WTC11 (cell line): ENCODE measurements around the gene PSMD12. TPM values are rescaled to one million over a fixed set of nuclear protein-coding genes. Genes with fewer than 3 reads are reported as not detected.

Experiments used
- ATAC-seq: fragments of 200-7000 bp; cut with Tn5 transposase; 2 replicates; pipeline ENCODE4 v1.10.0; 2021; ENCODE audit warnings: mild to moderate bottlenecking, moderate library complexity
- CTCF ChIA-PET: fragments of 300-600 bp; sonication (Branson Sonifier 250); formaldehyde crosslinking; loops from one replicate; lab custom pipeline; 2021; ENCODE audit warnings: antibody characterized with exemption; lab: Charles Lee
- POLR2A ChIA-PET: fragments of 350-600 bp; sonication (Branson Sonifier 250); formaldehyde crosslinking; loops from one replicate; lab custom pipeline; 2021; ENCODE audit warnings: antibody characterized with exemption; lab: Charles Lee
- DNase-seq: peaks from one replicate; pipeline ENCODE4 v3.0.0; 2021; ENCODE audit warnings: low spot score
- H3K27ac Mint-ChIP-seq: 2 replicates; pipeline ENCODE4 v1.8.0; 2021; ENCODE audit warnings: mixed read lengths
- H3K27me3 Mint-ChIP-seq: 2 replicates; pipeline ENCODE4 v1.8.0; 2021; ENCODE audit warnings: low read depth, mild to moderate bottlenecking, moderate library complexity, mixed read lengths
- H3K36me3 Mint-ChIP-seq: 2 replicates; pipeline ENCODE4 v1.8.0; 2021; ENCODE audit warnings: mixed read lengths
- H3K4me1 Mint-ChIP-seq: 2 replicates; pipeline ENCODE4 v1.8.0; 2022; ENCODE audit warnings: mixed read lengths
- H3K4me3 Mint-ChIP-seq: 2 replicates; pipeline ENCODE4 v1.8.0; 2021; ENCODE audit warnings: mild to moderate bottlenecking, moderate library complexity, mixed read lengths
- H3K9me3 Mint-ChIP-seq: 2 replicates; pipeline ENCODE4 v1.8.0; 2021; ENCODE audit warnings: mixed read lengths
- ATF1 ChIP-seq: sonication (generic); formaldehyde crosslinking; IDR thresholded peaks from 2 replicates; pipeline ENCODE4 v1.8.1; 2023; ENCODE audit warnings: mild to moderate bottlenecking, moderate library complexity, missing genetic modification reagents
- ATF3 ChIP-seq: sonication (generic); formaldehyde crosslinking; conservative IDR thresholded peaks from 2 replicates; pipeline ENCODE4 v1.8.1; 2022; ENCODE audit warnings: mild to moderate bottlenecking, missing genetic modification reagents
- E2F5 ChIP-seq: sonication (generic); formaldehyde crosslinking; IDR thresholded peaks from 2 replicates; pipeline ENCODE4 v1.8.1; 2022; ENCODE audit warnings: mild to moderate bottlenecking, moderate library complexity, missing genetic modification reagents
- FOXK1 ChIP-seq: sonication (generic); formaldehyde crosslinking; IDR thresholded peaks from 2 replicates; pipeline ENCODE4 v1.8.0; 2022; ENCODE audit warnings: mild to moderate bottlenecking, moderate library complexity, missing genetic modification reagents
- HMGA2 ChIP-seq: fragments of 250-450 bp; sonication (Bioruptor Pico); IDR thresholded peaks from 2 replicates; pipeline ENCODE4 v1.4.0; 2021; ENCODE audit warnings: mild to moderate bottlenecking, moderate library complexity
- JAZF1 ChIP-seq: fragments of 250-450 bp; sonication (Bioruptor Pico); IDR thresholded peaks from 2 replicates; pipeline ENCODE4 v1.9.0; 2021; ENCODE audit warnings: moderate library complexity, mild to moderate bottlenecking, inconsistent platforms
- KAT7 ChIP-seq: sonication (generic); formaldehyde crosslinking; IDR thresholded peaks from 2 replicates; pipeline ENCODE4 v1.8.1; 2023; ENCODE audit warnings: missing genetic modification reagents, mild to moderate bottlenecking, borderline replicate concordance
- MLX ChIP-seq: sonication (generic); formaldehyde crosslinking; IDR thresholded peaks from 2 replicates; pipeline ENCODE4 v1.8.1; 2023; ENCODE audit warnings: mild to moderate bottlenecking, missing genetic modification reagents, moderate library complexity
- MYBL2 ChIP-seq: sonication (generic); formaldehyde crosslinking; IDR thresholded peaks from 2 replicates; pipeline ENCODE4 v1.8.1; 2023; ENCODE audit warnings: mild to moderate bottlenecking, moderate library complexity, missing genetic modification reagents
- NFE2L1 ChIP-seq: sonication (generic); formaldehyde crosslinking; IDR thresholded peaks from 2 replicates; pipeline ENCODE4 v1.8.1; 2023; ENCODE audit warnings: missing genetic modification reagents
- PRDM15 ChIP-seq: sonication (generic); formaldehyde crosslinking; IDR thresholded peaks from 2 replicates; pipeline ENCODE4 v1.8.0; 2022; ENCODE audit warnings: missing genetic modification reagents
- PRRX2 ChIP-seq: fragments of 250-450 bp; sonication (Bioruptor Pico); IDR thresholded peaks from 2 replicates; pipeline ENCODE4 v1.8.0; 2021; ENCODE audit warnings: mild to moderate bottlenecking
- RELA ChIP-seq: sonication (generic); formaldehyde crosslinking; IDR thresholded peaks from 2 replicates; pipeline ENCODE4 v1.8.1; 2022; ENCODE audit warnings: missing genetic modification reagents, mild to moderate bottlenecking, borderline replicate concordance
- RORB ChIP-seq: fragments of 250-450 bp; sonication (Bioruptor Pico); IDR thresholded peaks from 2 replicates; pipeline ENCODE4 v1.9.0; 2021; ENCODE audit warnings: mild to moderate bottlenecking
- STAT6 ChIP-seq: sonication (generic); formaldehyde crosslinking; conservative IDR thresholded peaks from 2 replicates; pipeline ENCODE4 v1.8.1; 2023; ENCODE audit warnings: mild to moderate bottlenecking, low read depth, missing genetic modification reagents, moderate library complexity
- TCF7 ChIP-seq: sonication (generic); formaldehyde crosslinking; IDR thresholded peaks from 2 replicates; pipeline ENCODE4 v1.8.0; 2022; ENCODE audit warnings: mild to moderate bottlenecking, low read depth, missing genetic modification reagents, moderate library complexity
- TP53 ChIP-seq: sonication (generic); formaldehyde crosslinking; IDR thresholded peaks from 2 replicates; pipeline ENCODE4 v1.8.1; 2023; ENCODE audit warnings: mild to moderate bottlenecking, missing genetic modification reagents
- USF1 ChIP-seq: sonication (generic); formaldehyde crosslinking; IDR thresholded peaks from 2 replicates; pipeline ENCODE4 v1.8.0; 2022; ENCODE audit warnings: mild to moderate bottlenecking, missing genetic modification reagents
- ZMAT4 ChIP-seq: fragments of 250-450 bp; sonication (Bioruptor Pico); IDR thresholded peaks from 2 replicates; pipeline ENCODE4 v1.9.0; 2021; ENCODE audit warnings: mild to moderate bottlenecking
- ZNF138 ChIP-seq: sonication (generic); formaldehyde crosslinking; conservative IDR thresholded peaks from 2 replicates; pipeline ENCODE4 v1.8.1; 2022; ENCODE audit warnings: mild to moderate bottlenecking, moderate library complexity, missing genetic modification reagents
- ZNF219 ChIP-seq: sonication (generic); formaldehyde crosslinking; IDR thresholded peaks from 2 replicates; pipeline ENCODE4 v1.8.0; 2023; ENCODE audit warnings: missing genetic modification reagents, mild to moderate bottlenecking, borderline replicate concordance
- ZNF423 ChIP-seq: fragments of 250-450 bp; sonication (Bioruptor Pico); IDR thresholded peaks from 2 replicates; pipeline ENCODE4 v2.1.2; 2022; ENCODE audit warnings: mild to moderate bottlenecking, moderate library complexity
- total RNA-seq: library from RNA; stranded (reverse); gene quantifications from 3 replicates; pipeline ENCODE4 v1.2.3, GENCODE V29; 2021

PSMD12 gene
- total RNA-seq, 1 experiment from 2014 or later = 66.9 TPM

- POLR2A ChIA-PET = interaction anchor here (0.9 kb wide), 1 partner anchor 599 kb away, joined by 3 read pairs; no protein-coding TSS in a partner anchor
- CTCF ChIA-PET = interaction anchor here (0.9 to 3.1 kb wide), 11 partner anchors 10 to 584 kb away, joined by 3 to 38 read pairs (median 6); partner anchors contain the start of gene NOL11
- Mint-ChIP-seq H3K4me1 (peaks cover 35% of the 10 kb centered on the region), H3K9me3 (peaks cover 9% of the 10 kb centered on the region), H3K27me3 (no peaks in the 10 kb centered on the region; the same call in 1 of the 2 replicates), H3K27ac (no peak overlapping the region; the same call in 1 of the 2 replicates), H3K4me3 (peak overlapping the region; percentile 81), H3K36me3 (peaks cover 11% of the 10 kb centered on the region)
- TF ChIP-seq RORB (CRISPR knock-in tag) = no peak
- no peak for TF ChIP-seq MYBL2
- TF ChIP-seq TP53 (CRISPR knock-in tag) = no peak
- ATAC-seq (no peak), DNase-seq (no peak)
Observed at GRCh38 chr17:67375716-67376115, 9.3 kb upstream of the PSMD12 start.

- ChIA-PET CTCF (interaction anchor here (0.5 to 3.1 kb wide), 32 partner anchors 9 to 584 kb away, joined by 3 to 38 read pairs (median 4); partner anchors contain the start of genes NOL11 and PSMD12), POLR2A (interaction anchor here (0.9 kb wide), 1 partner anchor 600 kb away, joined by 3 read pairs; no protein-coding TSS in a partner anchor)
- H3K9me3 Mint-ChIP-seq = peaks cover 9% of the 10 kb centered on the region
- no peaks in the 10 kb centered on the region; the same call in 1 of the 2 replicates for H3K27me3 Mint-ChIP-seq
- no peak for DNase-seq
- H3K27ac Mint-ChIP-seq = no peak overlapping the region
- H3K36me3 Mint-ChIP-seq = peaks cover 11% of the 10 kb centered on the region
- TF ChIP-seq ZNF219 (CRISPR knock-in tag) = no peak
- no peak for TF ChIP-seq ZNF423 (CRISPR knock-in tag)
- no peak for TF ChIP-seq ZMAT4 (CRISPR knock-in tag)
- no peak for TF ChIP-seq MYBL2
- TF ChIP-seq PRRX2 (CRISPR knock-in tag) = no peak
- TF ChIP-seq ATF1 (CRISPR knock-in tag) = no peak
- no peak for TF ChIP-seq NFE2L1
- TF ChIP-seq STAT6 = no peak
- no peak for TF ChIP-seq PRDM15 (CRISPR knock-in tag)
- no peak for TF ChIP-seq ZNF138
- no peak for TF ChIP-seq HMGA2
- no peak for TF ChIP-seq USF1 (CRISPR knock-in tag)
- no peak for TF ChIP-seq E2F5 (CRISPR knock-in tag)
- no peak for TF ChIP-seq TCF7 (CRISPR knock-in tag)
- TF ChIP-seq KAT7 (CRISPR knock-in tag) = no peak
- TF ChIP-seq FOXK1 = no peak
- TF ChIP-seq MLX = no peak
- TF ChIP-seq JAZF1 = no peak
- TF ChIP-seq RELA (CRISPR knock-in tag) = no peak
- no peak for TF ChIP-seq ATF3
- ATAC-seq = no peak
- peak overlapping the region; percentile 81 for H3K4me3 Mint-ChIP-seq
- peaks cover 35% of the 10 kb centered on the region for H3K4me1 Mint-ChIP-seq
Observed at GRCh38 chr17:67375054-67375427, 8.7 kb upstream of the PSMD12 start.
